CD4-positive, alpha-beta T cell treated with Interleukin-17A for 4 hours (primary cell): ENCODE measurements around the gene IZUMO2.
"Not testable (repeated sequence)": the region's sequence is repeated elsewhere in the genome, so short reads cannot be mapped to it uniquely, and the experiment has no call there.

ENCODE experiments used
- DNase-seq: peaks from one replicate; pipeline ENCODE4 v3.0.0-alpha.2; 2020; ENCODE audit warnings: mixed read lengths

The IZUMO2 gene

DNA sequence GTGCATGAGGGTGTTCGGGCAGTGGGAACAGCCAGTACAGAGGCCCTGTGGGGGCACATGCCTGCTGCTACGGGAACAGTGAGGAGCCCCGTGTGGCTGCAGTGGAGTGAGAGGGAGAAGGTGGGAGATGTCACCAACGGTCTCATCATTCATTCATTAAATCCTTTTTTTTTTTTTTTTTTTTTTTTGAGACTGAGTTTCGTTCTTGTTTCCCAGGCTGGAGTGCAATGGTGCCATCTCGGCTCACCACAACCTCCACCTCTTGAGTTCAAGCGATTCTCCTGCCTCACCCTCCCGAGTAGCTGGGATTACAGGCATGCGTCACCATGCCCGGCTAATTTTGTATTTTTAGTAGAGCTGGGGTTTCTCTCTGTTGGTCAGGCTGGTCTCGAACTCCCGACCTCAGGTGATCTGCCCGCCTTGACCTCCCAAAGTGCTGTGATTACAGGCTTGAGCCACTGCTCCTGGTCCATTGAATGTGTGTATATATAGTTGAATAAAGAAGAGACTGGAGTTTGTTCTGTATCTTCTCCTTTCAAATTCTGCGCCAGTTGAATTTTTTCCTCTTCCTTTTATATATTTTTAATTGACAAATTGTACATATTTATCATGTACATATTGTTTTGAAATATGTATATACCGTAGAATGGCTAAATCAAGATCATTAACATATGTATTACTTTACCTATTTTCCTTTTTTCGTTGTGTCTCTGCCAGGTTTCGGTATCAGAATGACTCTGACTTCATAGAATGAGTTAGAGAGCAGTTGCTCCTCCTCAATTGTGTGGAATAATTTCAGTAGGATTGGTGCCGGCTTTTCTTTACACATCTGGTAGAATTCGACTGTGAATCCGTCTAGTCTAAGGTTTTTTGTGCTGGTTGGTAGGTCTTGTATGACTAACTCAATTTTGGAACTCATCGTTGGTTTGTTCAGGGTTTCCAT is 28.0 kb downstream of the IZUMO2 start:
- DNase-seq, result not testable (repeated sequence)

GRCh38 chr19:50133518-50134492 is 29.3 kb downstream of the IZUMO2 start:
- DNase-seq, result not testable (repeated sequence)

- not testable (repeated sequence) for DNase-seq
Measured at GRCh38 chr19:50104012-50104411, 59.1 kb downstream of the IZUMO2 start.

DNA sequence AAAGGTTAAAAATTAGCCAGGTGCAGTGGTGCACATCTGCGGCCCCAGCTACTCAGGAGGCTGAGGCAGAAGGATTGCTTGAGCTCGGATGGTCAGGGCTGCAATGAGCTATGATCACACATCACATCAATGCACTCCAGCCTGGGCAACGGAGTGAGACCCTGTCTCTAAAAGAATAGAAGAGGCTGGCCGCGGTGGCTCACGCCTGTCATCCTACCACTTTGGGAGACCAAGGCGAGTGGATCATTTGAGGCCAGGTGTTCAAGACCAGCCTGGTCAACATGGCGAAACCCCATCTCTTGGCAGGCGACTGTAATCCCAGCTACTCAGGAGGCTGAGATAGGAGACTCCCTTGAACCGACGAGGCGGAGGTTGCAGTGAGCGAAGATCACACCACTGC is 59.7 kb downstream of the IZUMO2 start:
- DNase-seq, result not testable (repeated sequence)
